ENCODE data around the gene INPP4A. TPM values are rescaled to one million over a fixed set of nuclear protein-coding genes. Genes with fewer than 3 reads are reported as not detected.

Gene INPP4A
- total and polyA plus RNA-seq, 10 of the 15 experiments (the other 5 are each of a cell fraction or from before 2014, with no cell fraction given) = 4.7 to 62.3 (median 36.9) TPM

DNA sequence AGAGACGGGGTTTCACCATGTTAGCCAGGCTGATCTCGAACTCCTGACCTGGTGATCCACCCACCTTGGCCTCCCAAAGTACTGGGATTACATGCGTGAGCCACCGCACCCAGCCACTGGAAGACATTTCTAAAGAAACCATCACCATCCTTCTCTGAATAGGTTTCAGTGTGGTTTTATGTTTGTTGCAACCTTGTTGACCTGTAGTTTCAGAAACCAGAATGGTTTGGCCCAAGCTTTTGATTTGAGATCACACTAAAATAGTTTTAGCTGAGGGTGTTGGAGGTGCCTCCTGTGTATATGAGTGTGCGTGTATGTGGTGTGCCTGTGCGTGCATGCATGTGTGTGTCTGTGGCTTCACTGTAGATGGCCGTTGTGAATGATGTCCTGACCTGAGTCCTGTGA, 26.2 kb downstream of the INPP4A start (continued):
- TF ChIP-seq EZH2 (IDR thresholded peaks at IDR 0.05; ENCODE audit: borderline replicate concordance, control insufficient read depth, low read depth, low read length) (no peak), ZNF217 (IDR thresholded peaks at IDR 0.05) (peak; percentile 81), HCFC1 (IDR thresholded peaks at IDR 0.05; ENCODE audit: low read length) (no peak), RBBP5 (conservative IDR thresholded peaks at IDR 0.05) (no peak), BCL11A (IDR thresholded peaks at IDR 0.05; ENCODE audit: low read depth, low read length) (peak; percentile 89; the same call in 1 of the 2 replicates), GABPA (IDR thresholded peaks at IDR 0.05; ENCODE audit: low read depth) (no peak), SREBF2 (IDR thresholded peaks at IDR 0.05; ENCODE audit: low read length) (no peak), KDM1A (IDR thresholded peaks at IDR 0.05; ENCODE audit: borderline replicate concordance) (no peak), KLF5 (IDR thresholded peaks at IDR 0.05; ENCODE audit: partially characterized antibody) (peak; percentile 47), CHD1 (IDR thresholded peaks at IDR 0.05; ENCODE audit: low read depth, low read length) (no peak), TCF3 (IDR thresholded peaks at IDR 0.05; ENCODE audit: borderline replicate concordance, insufficient read depth, low read depth, low read length) (peak; percentile 58; the same call in 1 of the 2 replicates), CBX5 (IDR thresholded peaks at IDR 0.05; ENCODE audit: low read depth) (no peak), ESRRA (IDR thresholded peaks at IDR 0.05; ENCODE audit: low read length) (no peak), SUZ12 (IDR thresholded peaks at IDR 0.05; ENCODE audit: unreplicated experiment) (no peak), NFYA (IDR thresholded peaks at IDR 0.05; ENCODE audit: borderline replicate concordance, low read depth, low read length) (no peak), TARDBP (IDR thresholded peaks at IDR 0.05; ENCODE audit: borderline replicate concordance) (no peak), NBN (IDR thresholded peaks at IDR 0.05) (peak; percentile 49; the same call in 1 of the 2 replicates)
- TF ChIP-seq, protein P1, sequence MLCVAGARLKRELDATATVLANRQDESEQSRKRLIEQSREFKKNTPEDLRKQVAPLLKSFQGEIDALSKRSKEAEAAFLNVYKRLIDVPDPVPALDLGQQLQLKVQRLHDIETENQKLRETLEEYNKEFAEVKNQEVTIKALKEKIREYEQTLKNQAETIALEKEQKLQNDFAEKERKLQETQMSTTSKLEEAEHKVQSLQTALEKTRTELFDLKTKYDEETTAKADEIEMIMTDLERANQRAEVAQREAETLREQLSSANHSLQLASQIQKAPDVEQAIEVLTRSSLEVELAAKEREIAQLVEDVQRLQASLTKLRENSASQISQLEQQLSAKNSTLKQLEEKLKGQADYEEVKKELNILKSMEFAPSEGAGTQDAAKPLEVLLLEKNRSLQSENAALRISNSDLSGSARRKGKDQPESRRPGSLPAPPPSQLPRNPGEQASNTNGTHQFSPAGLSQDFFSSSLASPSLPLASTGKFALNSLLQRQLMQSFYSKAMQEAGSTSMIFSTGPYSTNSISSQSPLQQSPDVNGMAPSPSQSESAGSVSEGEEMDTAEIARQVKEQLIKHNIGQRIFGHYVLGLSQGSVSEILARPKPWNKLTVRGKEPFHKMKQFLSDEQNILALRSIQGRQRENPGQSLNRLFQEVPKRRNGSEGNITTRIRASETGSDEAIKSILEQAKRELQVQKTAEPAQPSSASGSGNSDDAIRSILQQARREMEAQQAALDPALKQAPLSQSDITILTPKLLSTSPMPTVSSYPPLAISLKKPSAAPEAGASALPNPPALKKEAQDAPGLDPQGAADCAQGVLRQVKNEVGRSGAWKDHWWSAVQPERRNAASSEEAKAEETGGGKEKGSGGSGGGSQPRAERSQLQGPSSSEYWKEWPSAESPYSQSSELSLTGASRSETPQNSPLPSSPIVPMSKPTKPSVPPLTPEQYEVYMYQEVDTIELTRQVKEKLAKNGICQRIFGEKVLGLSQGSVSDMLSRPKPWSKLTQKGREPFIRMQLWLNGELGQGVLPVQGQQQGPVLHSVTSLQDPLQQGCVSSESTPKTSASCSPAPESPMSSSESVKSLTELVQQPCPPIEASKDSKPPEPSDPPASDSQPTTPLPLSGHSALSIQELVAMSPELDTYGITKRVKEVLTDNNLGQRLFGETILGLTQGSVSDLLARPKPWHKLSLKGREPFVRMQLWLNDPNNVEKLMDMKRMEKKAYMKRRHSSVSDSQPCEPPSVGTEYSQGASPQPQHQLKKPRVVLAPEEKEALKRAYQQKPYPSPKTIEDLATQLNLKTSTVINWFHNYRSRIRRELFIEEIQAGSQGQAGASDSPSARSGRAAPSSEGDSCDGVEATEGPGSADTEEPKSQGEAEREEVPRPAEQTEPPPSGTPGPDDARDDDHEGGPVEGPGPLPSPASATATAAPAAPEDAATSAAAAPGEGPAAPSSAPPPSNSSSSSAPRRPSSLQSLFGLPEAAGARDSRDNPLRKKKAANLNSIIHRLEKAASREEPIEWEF (IDR thresholded peaks at IDR 0.05; ENCODE audit: insufficient replicate concordance, low read depth, low read length) = no peak
- TF ChIP-seq, protein P2, sequence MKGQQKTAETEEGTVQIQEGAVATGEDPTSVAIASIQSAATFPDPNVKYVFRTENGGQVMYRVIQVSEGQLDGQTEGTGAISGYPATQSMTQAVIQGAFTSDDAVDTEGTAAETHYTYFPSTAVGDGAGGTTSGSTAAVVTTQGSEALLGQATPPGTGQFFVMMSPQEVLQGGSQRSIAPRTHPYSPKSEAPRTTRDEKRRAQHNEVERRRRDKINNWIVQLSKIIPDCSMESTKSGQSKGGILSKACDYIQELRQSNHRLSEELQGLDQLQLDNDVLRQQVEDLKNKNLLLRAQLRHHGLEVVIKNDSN (IDR thresholded peaks at IDR 0.05; ENCODE audit: borderline replicate concordance, extremely low read length, insufficient read depth, low read depth, low read length) = no peak
- TF ChIP-seq, protein P3, sequence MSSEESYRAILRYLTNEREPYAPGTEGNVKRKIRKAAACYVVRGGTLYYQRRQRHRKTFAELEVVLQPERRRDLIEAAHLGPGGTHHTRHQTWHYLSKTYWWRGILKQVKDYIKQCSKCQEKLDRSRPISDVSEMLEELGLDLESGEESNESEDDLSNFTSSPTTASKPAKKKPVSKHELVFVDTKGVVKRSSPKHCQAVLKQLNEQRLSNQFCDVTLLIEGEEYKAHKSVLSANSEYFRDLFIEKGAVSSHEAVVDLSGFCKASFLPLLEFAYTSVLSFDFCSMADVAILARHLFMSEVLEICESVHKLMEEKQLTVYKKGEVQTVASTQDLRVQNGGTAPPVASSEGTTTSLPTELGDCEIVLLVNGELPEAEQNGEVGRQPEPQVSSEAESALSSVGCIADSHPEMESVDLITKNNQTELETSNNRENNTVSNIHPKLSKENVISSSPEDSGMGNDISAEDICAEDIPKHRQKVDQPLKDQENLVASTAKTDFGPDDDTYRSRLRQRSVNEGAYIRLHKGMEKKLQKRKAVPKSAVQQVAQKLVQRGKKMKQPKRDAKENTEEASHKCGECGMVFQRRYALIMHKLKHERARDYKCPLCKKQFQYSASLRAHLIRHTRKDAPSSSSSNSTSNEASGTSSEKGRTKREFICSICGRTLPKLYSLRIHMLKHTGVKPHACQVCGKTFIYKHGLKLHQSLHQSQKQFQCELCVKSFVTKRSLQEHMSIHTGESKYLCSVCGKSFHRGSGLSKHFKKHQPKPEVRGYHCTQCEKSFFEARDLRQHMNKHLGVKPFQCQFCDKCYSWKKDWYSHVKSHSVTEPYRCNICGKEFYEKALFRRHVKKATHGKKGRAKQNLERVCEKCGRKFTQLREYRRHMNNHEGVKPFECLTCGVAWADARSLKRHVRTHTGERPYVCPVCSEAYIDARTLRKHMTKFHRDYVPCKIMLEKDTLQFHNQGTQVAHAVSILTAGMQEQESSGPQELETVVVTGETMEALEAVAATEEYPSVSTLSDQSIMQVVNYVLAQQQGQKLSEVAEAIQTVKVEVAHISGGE (CRISPR knock-in tag; IDR thresholded peaks at IDR 0.05) = no peak
- TF ChIP-seq, protein P4, sequence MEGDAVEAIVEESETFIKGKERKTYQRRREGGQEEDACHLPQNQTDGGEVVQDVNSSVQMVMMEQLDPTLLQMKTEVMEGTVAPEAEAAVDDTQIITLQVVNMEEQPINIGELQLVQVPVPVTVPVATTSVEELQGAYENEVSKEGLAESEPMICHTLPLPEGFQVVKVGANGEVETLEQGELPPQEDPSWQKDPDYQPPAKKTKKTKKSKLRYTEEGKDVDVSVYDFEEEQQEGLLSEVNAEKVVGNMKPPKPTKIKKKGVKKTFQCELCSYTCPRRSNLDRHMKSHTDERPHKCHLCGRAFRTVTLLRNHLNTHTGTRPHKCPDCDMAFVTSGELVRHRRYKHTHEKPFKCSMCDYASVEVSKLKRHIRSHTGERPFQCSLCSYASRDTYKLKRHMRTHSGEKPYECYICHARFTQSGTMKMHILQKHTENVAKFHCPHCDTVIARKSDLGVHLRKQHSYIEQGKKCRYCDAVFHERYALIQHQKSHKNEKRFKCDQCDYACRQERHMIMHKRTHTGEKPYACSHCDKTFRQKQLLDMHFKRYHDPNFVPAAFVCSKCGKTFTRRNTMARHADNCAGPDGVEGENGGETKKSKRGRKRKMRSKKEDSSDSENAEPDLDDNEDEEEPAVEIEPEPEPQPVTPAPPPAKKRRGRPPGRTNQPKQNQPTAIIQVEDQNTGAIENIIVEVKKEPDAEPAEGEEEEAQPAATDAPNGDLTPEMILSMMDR (IDR thresholded peaks at IDR 0.05 in 2 of 3, conservative IDR thresholded peaks at IDR 0.05 in 1 of 3; ENCODE audit: control insufficient read depth in 2 of 3, extremely low read depth in 1 of 3, insufficient read depth in 1 of 3, low read depth in 3 of 3, low read length in 3 of 3) = no peak

Data from GM12878 (cell line).